D721Med (cell line): Measurements from ENCODE around the gene VAV1.
"Not testable (repeated sequence)": the region's sequence is repeated elsewhere in the genome, so short reads cannot be mapped to it uniquely, and the experiment has no call there.

Experiments
- DNase-seq: peaks from one replicate; pipeline ENCODE4 v3.0.0; 2011; ENCODE audit warnings: low spot score; ENCODE audit not compliant: insufficient read length
- FAIRE-seq: peaks from 2 replicates; lab custom pipeline; 2011; peaks lifted over from hg19 to GRCh38; lab: Jason Lieb, UNC
- TF ChIP-seq, protein P1 (sequence below): IDR thresholded peaks from 2 replicates; pipeline ENCODE4 v1.5.1; 2012; ENCODE audit warnings: mild to moderate bottlenecking, control low read depth; ENCODE audit not compliant: insufficient read depth; ENCODE audit errors: missing control alignments

The VAV1 gene

DNA sequence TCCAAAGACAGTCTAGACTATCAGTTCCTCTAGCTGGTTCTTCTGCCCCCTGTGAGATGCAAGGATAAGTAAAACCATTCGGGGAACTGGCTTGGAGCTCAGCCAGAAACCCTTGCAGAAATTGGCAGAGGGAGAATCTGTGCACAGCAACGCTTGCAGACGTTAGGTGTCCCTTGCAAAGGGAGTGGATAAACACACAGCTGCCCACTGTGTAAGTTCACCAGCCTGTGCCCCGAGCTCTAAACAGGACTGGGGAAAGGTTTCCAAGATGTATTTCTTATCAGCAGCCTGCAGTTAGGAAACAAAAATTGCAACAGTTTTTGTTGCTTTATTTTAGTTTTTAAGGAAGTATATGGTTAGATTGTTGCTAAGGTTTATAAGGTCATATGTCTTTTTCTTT is 95.8 kb downstream of the VAV1 start:
- FAIRE-seq = no peak
- DNase-seq = no peak
- TF ChIP-seq, protein P1, sequence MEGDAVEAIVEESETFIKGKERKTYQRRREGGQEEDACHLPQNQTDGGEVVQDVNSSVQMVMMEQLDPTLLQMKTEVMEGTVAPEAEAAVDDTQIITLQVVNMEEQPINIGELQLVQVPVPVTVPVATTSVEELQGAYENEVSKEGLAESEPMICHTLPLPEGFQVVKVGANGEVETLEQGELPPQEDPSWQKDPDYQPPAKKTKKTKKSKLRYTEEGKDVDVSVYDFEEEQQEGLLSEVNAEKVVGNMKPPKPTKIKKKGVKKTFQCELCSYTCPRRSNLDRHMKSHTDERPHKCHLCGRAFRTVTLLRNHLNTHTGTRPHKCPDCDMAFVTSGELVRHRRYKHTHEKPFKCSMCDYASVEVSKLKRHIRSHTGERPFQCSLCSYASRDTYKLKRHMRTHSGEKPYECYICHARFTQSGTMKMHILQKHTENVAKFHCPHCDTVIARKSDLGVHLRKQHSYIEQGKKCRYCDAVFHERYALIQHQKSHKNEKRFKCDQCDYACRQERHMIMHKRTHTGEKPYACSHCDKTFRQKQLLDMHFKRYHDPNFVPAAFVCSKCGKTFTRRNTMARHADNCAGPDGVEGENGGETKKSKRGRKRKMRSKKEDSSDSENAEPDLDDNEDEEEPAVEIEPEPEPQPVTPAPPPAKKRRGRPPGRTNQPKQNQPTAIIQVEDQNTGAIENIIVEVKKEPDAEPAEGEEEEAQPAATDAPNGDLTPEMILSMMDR = no peak

DNA sequence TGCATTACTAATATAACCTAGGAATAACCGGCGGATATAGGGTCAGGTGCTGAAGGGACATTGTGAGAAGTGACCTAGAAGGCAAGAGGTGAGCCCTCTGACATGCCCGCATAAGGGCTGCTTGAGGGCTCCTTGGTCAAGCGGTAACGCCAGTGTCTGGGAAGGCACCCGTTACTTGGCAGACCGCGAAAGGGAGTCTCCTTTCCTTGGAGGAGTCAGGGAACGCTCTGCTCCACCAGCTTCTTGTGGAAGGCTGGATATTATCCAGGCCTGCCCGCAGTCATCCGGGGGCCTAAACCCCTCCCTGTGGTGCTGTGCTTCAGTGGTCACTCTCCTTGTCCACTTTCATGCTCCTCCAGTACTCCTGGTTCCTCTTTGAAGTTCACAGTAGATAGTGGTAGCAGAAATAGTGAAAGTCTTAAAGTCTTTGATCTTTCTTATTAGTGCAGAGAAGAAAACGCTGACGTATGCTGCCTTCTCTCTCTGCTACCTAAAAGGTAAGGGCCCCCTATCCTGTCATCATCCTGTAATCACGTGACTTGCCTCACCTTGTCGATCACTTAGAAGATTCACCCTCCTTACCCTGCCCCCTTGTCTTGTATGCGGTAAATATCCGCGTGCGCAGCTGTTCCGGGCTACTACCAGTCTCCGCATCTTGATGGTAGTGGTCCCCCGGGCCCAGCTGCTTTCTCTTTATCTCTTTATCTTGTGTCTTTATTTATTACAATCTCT is 96.8 kb downstream of the VAV1 start:
- DNase-seq, FAIRE-seq: not testable (repeated sequence)

GRCh38 chr19:6873708-6874431 is 101.4 kb downstream of the VAV1 start:
- no peak for FAIRE-seq
- TF ChIP-seq, protein P1 = no peak
- no peak for DNase-seq

DNA sequence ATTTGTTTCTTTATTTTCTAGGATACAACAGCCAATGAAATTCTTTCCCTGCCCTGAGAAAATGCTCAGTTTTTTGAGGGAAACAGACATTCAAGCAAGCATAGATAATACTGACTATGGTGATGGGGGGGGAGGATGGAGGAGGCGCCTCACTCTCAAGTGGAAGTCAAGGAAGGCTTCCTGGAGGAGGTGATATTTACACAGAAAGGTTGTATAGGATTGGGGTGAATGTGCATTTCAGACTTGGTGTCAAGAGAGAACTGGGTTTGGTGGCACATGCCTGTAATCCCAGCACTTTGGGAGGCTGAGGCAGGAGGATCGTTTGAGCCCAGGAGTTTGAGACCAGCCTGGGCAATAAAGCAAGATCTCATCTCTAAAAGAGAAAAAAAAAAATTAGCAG is 102.7 kb downstream of the VAV1 start:
- DNase-seq (no peak), FAIRE-seq (no peak)
- TF ChIP-seq, protein P1 = no peak

DNA sequence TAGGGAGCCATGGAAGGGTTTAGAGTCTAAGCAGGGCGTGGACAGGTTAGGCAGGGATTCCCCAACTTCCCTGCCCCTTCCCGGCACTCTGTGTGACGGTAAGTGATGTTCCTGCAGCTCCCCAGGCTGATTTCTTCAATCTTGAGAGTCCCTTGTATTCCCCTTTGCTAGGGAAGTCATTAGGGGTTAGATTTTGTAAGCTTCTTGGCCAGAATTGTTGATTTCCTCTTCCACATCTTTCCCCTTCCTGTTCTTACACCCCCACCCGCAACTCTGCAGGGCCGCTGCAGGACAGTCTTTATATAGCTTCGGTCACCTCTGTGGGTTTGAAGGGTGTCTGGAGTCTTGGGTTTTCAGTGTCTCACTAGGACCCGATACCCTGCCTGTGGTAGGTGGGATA is 104.2 kb downstream of the VAV1 start:
- TF ChIP-seq, protein P1 = no peak
- DNase-seq (no peak), FAIRE-seq (no peak)

GRCh38 chr19:6877766-6878165 is 105.3 kb downstream of the VAV1 start:
- no peak for FAIRE-seq
- no peak for DNase-seq
- TF ChIP-seq, protein P1 = no peak

- DNase-seq = no peak
- FAIRE-seq = no peak
- TF ChIP-seq, protein P1 = no peak
These were observed 113.9 kb downstream of the VAV1 start for GRCh38 chr19:6886277-6886897.
